HEK293T (cell line): ENCODE results near the gene MT1A.

ENCODE experiments used
- CTCF ChIA-PET: fragments of 350-600 bp; formaldehyde crosslinking; extraction: SDS; loops from one replicate; lab custom pipeline; 2021; ENCODE audit warnings: antibody characterized with exemption, inconsistent platforms; lab: Yijun Ruan, JAX
- POLR2A ChIA-PET: fragments of 350-600 bp; formaldehyde crosslinking; extraction: SDS; loops from one replicate; lab custom pipeline; 2020; ENCODE audit warnings: antibody characterized with exemption, inconsistent platforms; lab: Yijun Ruan, JAX
- DNase-seq: peaks from one replicate; pipeline ENCODE4 v3.0.0; 2012; ENCODE audit warnings: mixed read lengths; ENCODE audit errors: extremely low spot score
- ARNT ChIP-seq: fragments of 450-650 bp; IDR thresholded peaks from 2 replicates; pipeline ENCODE4 v1.6.1; 2017; ENCODE audit warnings: mild to moderate bottlenecking
- BHLHE40 ChIP-seq: fragments of 450-650 bp; IDR thresholded peaks from 2 replicates; pipeline ENCODE4 v1.6.1; 2016; ENCODE audit warnings: mild to moderate bottlenecking, moderate library complexity, borderline replicate concordance
- CTBP1 ChIP-seq: fragments of 450-650 bp; IDR thresholded peaks from 2 replicates; pipeline ENCODE4 v1.6.1; 2016; ENCODE audit warnings: borderline replicate concordance
- ELF4 ChIP-seq: fragments of 450-650 bp; IDR thresholded peaks from 2 replicates; pipeline ENCODE4 v1.6.1; 2017; ENCODE audit warnings: antibody characterized with exemption
- FOXA1 ChIP-seq: fragments of 450-650 bp; IDR thresholded peaks from 2 replicates; pipeline ENCODE4 v1.6.1; 2016; ENCODE audit warnings: mild to moderate bottlenecking
- FOXK2 ChIP-seq: fragments of 450-650 bp; IDR thresholded peaks from 2 replicates; pipeline ENCODE4 v1.6.1; 2016; ENCODE audit warnings: mild to moderate bottlenecking
- FOXM1 ChIP-seq: fragments of 450-650 bp; IDR thresholded peaks from 2 replicates; pipeline ENCODE4 v1.6.1; 2017; ENCODE audit warnings: mild to moderate bottlenecking, borderline replicate concordance
- HDGF ChIP-seq: fragments of 450-650 bp; IDR thresholded peaks from 2 replicates; pipeline ENCODE4 v1.6.1; 2017; ENCODE audit warnings: antibody characterized with exemption, borderline replicate concordance
- L3MBTL2 ChIP-seq: fragments of 450-650 bp; conservative IDR thresholded peaks from 2 replicates; pipeline ENCODE4 v1.6.1; 2016; ENCODE audit warnings: mild to moderate bottlenecking
- LEF1 ChIP-seq: fragments of 450-650 bp; IDR thresholded peaks from 2 replicates; pipeline ENCODE4 v1.6.1; 2017; ENCODE audit warnings: mild to moderate bottlenecking, borderline replicate concordance
- NFRKB ChIP-seq: fragments of 450-650 bp; IDR thresholded peaks from 2 replicates; pipeline ENCODE4 v1.6.1; 2016; ENCODE audit warnings: mild to moderate bottlenecking, moderate library complexity
- SP1 ChIP-seq: fragments of 450-650 bp; IDR thresholded peaks from 2 replicates; pipeline ENCODE4 v1.6.1; 2017
- SUZ12 ChIP-seq: fragments of 450-650 bp; IDR thresholded peaks from 2 replicates; pipeline ENCODE4 v1.6.1; 2016; ENCODE audit warnings: mild to moderate bottlenecking
- TARDBP ChIP-seq: fragments of 450-650 bp; IDR thresholded peaks from 2 replicates; pipeline ENCODE4 v1.6.1; 2016
- ZNF384 ChIP-seq: fragments of 450-650 bp; IDR thresholded peaks from 2 replicates; pipeline ENCODE4 v1.6.1; 2016
- TF ChIP-seq, protein P1 (sequence below): fragments of 450-650 bp; IDR thresholded peaks from 2 replicates; pipeline ENCODE4 v1.6.1; 2016

MT1A gene

DNA sequence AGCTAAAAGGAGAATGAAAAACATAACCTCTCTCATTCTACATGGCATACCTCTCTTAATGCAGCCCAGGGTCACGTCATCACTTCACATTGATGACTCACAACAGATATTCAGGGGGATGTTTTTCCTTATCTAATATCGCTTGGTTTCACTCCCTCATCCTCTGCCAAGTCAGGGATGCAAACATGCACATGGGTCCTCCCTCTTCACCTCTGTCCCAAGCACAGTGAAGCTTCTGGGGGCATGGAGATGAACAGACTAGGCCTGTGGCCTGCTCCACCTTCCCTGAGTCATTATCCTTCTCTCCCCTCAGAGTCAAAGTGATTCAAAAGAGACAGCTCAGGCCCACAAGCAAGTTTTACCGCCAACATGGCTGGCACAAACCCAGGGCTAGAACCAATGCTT lies 32.4 kb upstream of the MT1A start:
- ChIA-PET CTCF (interaction anchor here (0.6 to 1.1 kb wide), 2 partner anchors 14 to 20 kb away, joined by 3 to 4 read pairs; partner anchors contain the start of gene MT1E), POLR2A (no interaction called here)
- TF ChIP-seq ZNF384 (no peak), SP1 (no peak), BHLHE40 (no peak), NFRKB (no peak), ARNT (no peak), FOXM1 (no peak), TARDBP (no peak), L3MBTL2 (no peak)
- TF ChIP-seq, protein P1, sequence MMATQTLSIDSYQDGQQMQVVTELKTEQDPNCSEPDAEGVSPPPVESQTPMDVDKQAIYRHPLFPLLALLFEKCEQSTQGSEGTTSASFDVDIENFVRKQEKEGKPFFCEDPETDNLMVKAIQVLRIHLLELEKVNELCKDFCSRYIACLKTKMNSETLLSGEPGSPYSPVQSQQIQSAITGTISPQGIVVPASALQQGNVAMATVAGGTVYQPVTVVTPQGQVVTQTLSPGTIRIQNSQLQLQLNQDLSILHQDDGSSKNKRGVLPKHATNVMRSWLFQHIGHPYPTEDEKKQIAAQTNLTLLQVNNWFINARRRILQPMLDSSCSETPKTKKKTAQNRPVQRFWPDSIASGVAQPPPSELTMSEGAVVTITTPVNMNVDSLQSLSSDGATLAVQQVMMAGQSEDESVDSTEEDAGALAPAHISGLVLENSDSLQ: no peak
- no peak for DNase-seq

DNA sequence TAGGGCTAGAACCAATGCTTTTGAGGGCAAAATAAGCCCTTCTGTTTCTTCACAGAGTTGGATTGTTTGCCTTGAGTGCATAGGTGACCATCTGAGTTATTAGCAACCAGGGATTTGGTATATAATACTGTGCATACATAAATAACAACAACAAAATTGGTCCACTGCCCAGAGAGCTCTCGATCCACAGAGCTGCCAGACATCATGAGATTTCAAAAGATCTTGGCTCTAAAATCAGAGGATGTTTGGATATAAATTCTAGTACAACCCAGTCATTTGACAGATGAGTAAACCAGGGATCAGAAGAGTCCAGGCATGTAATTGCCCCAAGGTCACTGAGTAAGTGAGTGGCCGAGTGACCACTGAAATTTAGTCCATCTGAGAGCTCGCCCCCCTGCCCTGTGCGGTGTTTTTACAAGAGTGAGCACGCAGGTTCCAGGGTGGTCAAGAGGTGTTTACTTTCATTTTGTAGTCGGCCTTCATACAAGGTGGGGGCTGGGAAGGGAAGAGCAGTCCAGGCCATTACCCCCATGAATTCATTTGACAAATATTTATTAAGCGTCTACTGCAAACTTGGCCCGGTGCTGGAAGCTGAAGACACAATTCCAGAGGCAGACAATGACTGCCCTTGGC lies 31.9 kb upstream of the MT1A start:
- POLR2A ChIA-PET: no interaction called here
- DNase-seq: no peak
- TF ChIP-seq BHLHE40 (no peak), FOXK2 (no peak), FOXM1 (no peak), ELF4 (no peak), CTBP1 (no peak), SP1 (no peak), L3MBTL2 (no peak), LEF1 (no peak), HDGF (no peak), FOXA1 (no peak), TARDBP (no peak), ZNF384 (no peak), ARNT (no peak), NFRKB (no peak), SUZ12 (no peak)
- TF ChIP-seq, protein P1: no peak
- CTCF ChIA-PET: interaction anchor here (0.6 to 1.1 kb wide), 2 partner anchors 15 to 19 kb away, joined by 3 to 4 read pairs; partner anchors contain the start of gene MT1E

DNA sequence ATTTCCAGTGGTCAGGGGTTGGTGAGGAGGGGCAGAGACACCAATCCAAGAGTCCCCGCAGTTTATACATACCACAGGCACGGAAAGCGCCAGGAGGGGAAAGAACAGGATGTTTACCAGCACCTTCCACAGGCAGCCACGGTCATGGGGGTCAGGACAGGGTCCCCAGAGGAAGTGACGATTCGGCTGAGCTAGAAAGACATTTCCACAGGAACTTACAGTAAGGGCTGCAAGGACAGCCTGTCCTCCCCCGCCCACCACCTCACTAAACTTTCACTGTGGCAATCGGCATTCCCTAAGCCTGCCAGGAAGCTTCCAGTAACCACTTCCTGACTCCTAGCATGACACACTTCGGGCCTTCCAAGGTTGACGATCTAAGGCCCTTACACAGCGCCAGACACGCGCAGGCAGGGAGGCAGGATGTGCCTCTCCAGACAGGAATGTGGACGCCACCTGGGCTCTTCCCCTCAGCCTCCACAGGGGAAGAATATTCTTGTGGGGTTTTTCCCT lies 31.3 kb upstream of the MT1A start:
- ChIA-PET CTCF (interaction anchor here (1.1 kb wide), 1 partner anchor 15 kb away, joined by 4 read pairs; no protein-coding TSS in a partner anchor), POLR2A (no interaction called here)
- DNase-seq: no peak
- TF ChIP-seq L3MBTL2: no peak
- TF ChIP-seq FOXK2: no peak
- no peak for TF ChIP-seq HDGF
- TF ChIP-seq NFRKB: no peak
- no peak for TF ChIP-seq TARDBP
- no peak for TF ChIP-seq SUZ12
- TF ChIP-seq CTBP1: no peak
- TF ChIP-seq, protein P1: no peak
- TF ChIP-seq LEF1: no peak
- no peak for TF ChIP-seq ELF4
- TF ChIP-seq BHLHE40: no peak
- no peak for TF ChIP-seq FOXM1

DNA sequence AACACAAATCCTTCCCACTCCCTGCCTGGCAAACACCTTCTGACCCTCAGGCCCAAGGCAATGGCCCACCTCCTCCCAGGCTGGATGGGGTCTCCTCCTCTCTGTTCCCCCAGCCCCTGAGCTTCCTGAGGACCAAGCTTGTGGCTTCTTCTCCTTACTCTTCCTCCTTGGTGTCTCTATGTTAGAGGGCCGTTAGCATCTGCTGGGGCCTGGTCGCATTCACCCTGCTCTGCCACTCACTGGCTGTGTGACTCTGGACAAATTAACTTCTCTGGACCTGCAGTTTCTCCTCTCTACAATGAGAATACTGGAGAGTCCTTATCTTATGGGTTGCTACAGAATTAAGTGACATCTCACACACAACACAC lies 30.8 kb upstream of the MT1A start:
- ChIA-PET POLR2A (no interaction called here), CTCF (no interaction called here)
- no peak for DNase-seq
- TF ChIP-seq NFRKB (no peak), L3MBTL2 (no peak), ARNT (no peak), FOXA1 (no peak), CTBP1 (no peak), HDGF (no peak), LEF1 (no peak), FOXK2 (no peak), ZNF384 (no peak), BHLHE40 (no peak), FOXM1 (no peak), TARDBP (no peak), ELF4 (no peak)

DNA sequence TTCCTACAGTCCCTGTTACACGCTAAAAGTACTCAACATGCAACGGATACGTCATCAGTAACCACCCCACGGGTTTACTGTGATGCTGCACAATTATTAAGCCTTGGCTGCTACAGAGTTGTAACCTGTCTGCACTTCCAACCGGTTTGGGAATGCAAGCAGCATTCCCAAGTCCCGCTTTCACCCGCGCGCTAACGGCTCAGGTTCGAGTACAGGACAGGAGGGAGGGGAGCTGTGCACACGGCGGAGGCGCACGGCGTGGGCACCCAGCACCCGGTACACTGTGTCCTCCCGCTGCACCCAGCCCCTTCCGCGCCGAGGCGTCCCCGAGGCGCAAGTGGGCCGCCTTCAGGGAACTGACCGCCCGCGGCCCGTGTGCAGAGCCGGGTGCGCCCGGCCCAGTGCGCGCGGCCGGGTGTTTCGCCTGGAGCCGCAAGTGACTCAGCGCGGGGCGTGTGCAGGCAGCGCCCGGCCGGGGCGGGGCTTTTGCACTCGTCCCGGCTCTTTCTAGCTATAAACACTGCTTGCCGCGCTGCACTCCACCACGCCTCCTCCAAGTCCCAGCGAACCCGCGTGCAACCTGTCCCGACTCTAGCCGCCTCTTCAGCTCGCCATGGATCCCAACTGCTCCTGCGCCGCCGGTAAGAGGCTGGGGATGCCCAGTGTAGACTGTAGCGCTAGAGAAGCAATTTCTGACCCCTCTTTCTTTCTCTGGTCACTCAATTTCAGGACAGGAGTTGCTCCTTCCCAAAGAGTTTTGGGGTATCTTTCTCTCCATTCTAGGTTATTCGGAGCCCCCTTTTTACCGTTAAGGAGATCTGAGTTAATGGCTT lies 30.2 kb upstream of the MT1A start, which contains the start of gene MT2A:
TSS of gene MT2A (plus strand) at position 542 of the 833 bp plus-strand sequence. CDS start at position 614, 72 bp downstream.
- CTCF ChIA-PET: interaction anchor here (0.6 kb wide), 1 partner anchor 73 kb away, joined by 4 read pairs; no protein-coding TSS in a partner anchor
- TF ChIP-seq ARNT (no peak), HDGF (no peak), SP1 (no peak), FOXK2 (no peak), NFRKB (no peak), ZNF384 (no peak), L3MBTL2 (peak; percentile 60; the same call in 1 of the 2 replicates)
- POLR2A ChIA-PET: interaction anchor here (0.6 to 1.0 kb wide), 9 partner anchors 10 to 418 kb away, joined by 3 to 8 read pairs (median 3); partner anchors contain the start of genes MT1F and MT1X
- DNase-seq: peak; percentile 91
